Neural cell (in vitro differentiated cells): ENCODE results near the gene LGALS4.

ENCODE experiments used
- EZH2 ChIP-seq: fragments of 200-600, 300-800 bp; shearing (Covaris generic), sonication (generic); IDR thresholded peaks from 2 replicates; pipeline ENCODE4 v1.6.1; 2014; ENCODE audit warnings: antibody characterized with exemption, low read length, borderline replicate concordance, mild to moderate bottlenecking; ENCODE audit not compliant: insufficient read depth, poor library complexity, severe bottlenecking
- MXI1 ChIP-seq: fragments of 450-650 bp; conservative IDR thresholded peaks from 2 replicates; pipeline ENCODE4 v1.6.1; 2014; ENCODE audit warnings: antibody characterized with exemption, mild to moderate bottlenecking; ENCODE audit not compliant: poor library complexity, severe bottlenecking
- POLR2AphosphoS5 ChIP-seq: IDR thresholded peaks from 2 replicates; pipeline ENCODE4 v1.6.1; 2012
- RAD21 ChIP-seq: fragments of 450-650 bp; conservative IDR thresholded peaks from 2 replicates; pipeline ENCODE4 v1.6.1; 2014; ENCODE audit warnings: antibody characterized with exemption, mild to moderate bottlenecking, moderate library complexity
- SMC3 ChIP-seq: fragments of 450-650 bp; conservative IDR thresholded peaks from 2 replicates; pipeline ENCODE4 v1.6.1; 2014; ENCODE audit warnings: antibody characterized with exemption, mild to moderate bottlenecking, moderate library complexity; ENCODE audit not compliant: poor library complexity
- TF ChIP-seq, protein P1 (sequence below): fragments of 450-650 bp; IDR thresholded peaks from 2 replicates; pipeline ENCODE4 v1.5.1; 2014; ENCODE audit warnings: antibody characterized with exemption, mild to moderate bottlenecking, moderate library complexity; ENCODE audit not compliant: poor library complexity, severe bottlenecking
- TF ChIP-seq, protein P2 (sequence below): IDR thresholded peaks from 2 replicates; pipeline ENCODE4 v1.6.1; 2012; ENCODE audit warnings: borderline replicate concordance

DNA sequence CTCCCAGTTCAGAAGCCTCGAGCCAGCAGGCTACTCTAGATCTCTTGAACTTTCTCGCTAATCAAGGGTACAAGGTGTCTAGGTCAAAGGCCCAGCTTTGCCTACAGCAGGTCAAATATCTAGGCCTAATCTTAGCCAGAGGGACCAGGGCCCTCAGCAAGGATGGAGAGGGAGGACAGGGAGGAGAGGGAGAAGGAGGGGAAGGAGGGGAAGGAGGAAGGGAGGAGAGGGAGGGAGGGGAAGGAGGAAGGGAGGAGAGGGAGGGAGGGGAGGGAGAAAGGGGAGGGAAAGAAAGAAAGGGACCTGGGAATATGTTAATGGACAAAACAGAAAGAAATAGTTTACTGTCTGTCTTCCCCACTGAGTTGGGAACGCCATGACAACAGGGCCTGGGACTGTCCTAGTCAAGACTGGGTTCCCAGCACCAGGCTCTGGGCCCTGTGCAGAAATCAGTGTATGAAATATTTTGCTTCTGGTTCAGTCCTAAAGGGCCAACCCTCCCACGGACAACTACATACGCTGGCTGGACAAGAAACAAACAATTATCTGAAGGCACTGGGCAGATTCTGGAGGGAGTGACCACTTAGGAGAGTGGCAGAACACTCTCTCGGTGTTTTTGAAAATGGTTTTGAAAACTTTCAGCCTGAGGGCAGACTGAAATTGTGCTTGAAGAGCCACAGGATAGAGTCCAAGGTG lies 14.3 kb upstream of the LGALS4 start:
- TF ChIP-seq POLR2AphosphoS5 (no peak), RAD21 (no peak), EZH2 (no peak), SMC3 (no peak), MXI1 (no peak)
- TF ChIP-seq, protein P1, sequence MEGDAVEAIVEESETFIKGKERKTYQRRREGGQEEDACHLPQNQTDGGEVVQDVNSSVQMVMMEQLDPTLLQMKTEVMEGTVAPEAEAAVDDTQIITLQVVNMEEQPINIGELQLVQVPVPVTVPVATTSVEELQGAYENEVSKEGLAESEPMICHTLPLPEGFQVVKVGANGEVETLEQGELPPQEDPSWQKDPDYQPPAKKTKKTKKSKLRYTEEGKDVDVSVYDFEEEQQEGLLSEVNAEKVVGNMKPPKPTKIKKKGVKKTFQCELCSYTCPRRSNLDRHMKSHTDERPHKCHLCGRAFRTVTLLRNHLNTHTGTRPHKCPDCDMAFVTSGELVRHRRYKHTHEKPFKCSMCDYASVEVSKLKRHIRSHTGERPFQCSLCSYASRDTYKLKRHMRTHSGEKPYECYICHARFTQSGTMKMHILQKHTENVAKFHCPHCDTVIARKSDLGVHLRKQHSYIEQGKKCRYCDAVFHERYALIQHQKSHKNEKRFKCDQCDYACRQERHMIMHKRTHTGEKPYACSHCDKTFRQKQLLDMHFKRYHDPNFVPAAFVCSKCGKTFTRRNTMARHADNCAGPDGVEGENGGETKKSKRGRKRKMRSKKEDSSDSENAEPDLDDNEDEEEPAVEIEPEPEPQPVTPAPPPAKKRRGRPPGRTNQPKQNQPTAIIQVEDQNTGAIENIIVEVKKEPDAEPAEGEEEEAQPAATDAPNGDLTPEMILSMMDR: no peak
- TF ChIP-seq, protein P2, sequence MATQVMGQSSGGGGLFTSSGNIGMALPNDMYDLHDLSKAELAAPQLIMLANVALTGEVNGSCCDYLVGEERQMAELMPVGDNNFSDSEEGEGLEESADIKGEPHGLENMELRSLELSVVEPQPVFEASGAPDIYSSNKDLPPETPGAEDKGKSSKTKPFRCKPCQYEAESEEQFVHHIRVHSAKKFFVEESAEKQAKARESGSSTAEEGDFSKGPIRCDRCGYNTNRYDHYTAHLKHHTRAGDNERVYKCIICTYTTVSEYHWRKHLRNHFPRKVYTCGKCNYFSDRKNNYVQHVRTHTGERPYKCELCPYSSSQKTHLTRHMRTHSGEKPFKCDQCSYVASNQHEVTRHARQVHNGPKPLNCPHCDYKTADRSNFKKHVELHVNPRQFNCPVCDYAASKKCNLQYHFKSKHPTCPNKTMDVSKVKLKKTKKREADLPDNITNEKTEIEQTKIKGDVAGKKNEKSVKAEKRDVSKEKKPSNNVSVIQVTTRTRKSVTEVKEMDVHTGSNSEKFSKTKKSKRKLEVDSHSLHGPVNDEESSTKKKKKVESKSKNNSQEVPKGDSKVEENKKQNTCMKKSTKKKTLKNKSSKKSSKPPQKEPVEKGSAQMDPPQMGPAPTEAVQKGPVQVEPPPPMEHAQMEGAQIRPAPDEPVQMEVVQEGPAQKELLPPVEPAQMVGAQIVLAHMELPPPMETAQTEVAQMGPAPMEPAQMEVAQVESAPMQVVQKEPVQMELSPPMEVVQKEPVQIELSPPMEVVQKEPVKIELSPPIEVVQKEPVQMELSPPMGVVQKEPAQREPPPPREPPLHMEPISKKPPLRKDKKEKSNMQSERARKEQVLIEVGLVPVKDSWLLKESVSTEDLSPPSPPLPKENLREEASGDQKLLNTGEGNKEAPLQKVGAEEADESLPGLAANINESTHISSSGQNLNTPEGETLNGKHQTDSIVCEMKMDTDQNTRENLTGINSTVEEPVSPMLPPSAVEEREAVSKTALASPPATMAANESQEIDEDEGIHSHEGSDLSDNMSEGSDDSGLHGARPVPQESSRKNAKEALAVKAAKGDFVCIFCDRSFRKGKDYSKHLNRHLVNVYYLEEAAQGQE: no peak
